ENCODE measurements around the gene PDIA4.
A peak's percentile ranks its signal among the peaks of the same experiment; 100 is the strongest.
"Not testable (repeated sequence)": the region's sequence is repeated elsewhere in the genome, so short reads cannot be mapped to it uniquely, and the experiment has no call there.

PDIA4 gene

GRCh38 chr7:149041350-149041749 lies 13.0 kb upstream of the PDIA4 start:
- H3K27ac ChIP-seq = no peak overlapping the region
- no peak for DNase-seq (ENCODE audit: low read depth, low spot score)

GRCh38 chr7:149038641-149039040 lies 10.3 kb upstream of the PDIA4 start:
- not testable (repeated sequence) for DNase-seq (ENCODE audit: low read depth, low spot score); H3K27ac ChIP-seq

GRCh38 chr7:149036676-149037075 lies 8.4 kb upstream of the PDIA4 start:
- DNase-seq (ENCODE audit: low read depth, low spot score) = no peak
- H3K27ac ChIP-seq = no peak overlapping the region

GRCh38 chr7:149031353-149031910 lies 3.1 kb upstream of the PDIA4 start:
- DNase-seq (ENCODE audit: low read depth, low spot score) = no peak
- H3K27ac ChIP-seq = no peak overlapping the region

GRCh38 chr7:149030439-149030838 lies 2.1 kb upstream of the PDIA4 start:
- not testable (repeated sequence) for DNase-seq (ENCODE audit: low read depth, low spot score); H3K27ac ChIP-seq

GRCh38 chr7:149027611-149028345 lies 527 bp downstream of the PDIA4 start:
- DNase-seq (ENCODE audit: low read depth, low spot score) = no peak
- peak overlapping the region; percentile 75 for H3K27ac ChIP-seq

GRCh38 chr7:149027055-149027454 lies 1.2 kb downstream of the PDIA4 start:
- H3K27ac ChIP-seq = no peak overlapping the region
- no peak for DNase-seq (ENCODE audit: low read depth, low spot score)

- no peak overlapping the region for H3K27ac ChIP-seq
- no peak for DNase-seq (ENCODE audit: low read depth, low spot score)
Measured at GRCh38 chr7:149023662-149024061, 4.6 kb downstream of the PDIA4 start.

- DNase-seq (ENCODE audit: low read depth, low spot score) = no peak
- H3K27ac ChIP-seq = no peak overlapping the region
Measured at GRCh38 chr7:149022756-149023360, 5.4 kb downstream of the PDIA4 start.

GRCh38 chr7:149021725-149022062 lies 6.6 kb downstream of the PDIA4 start:
- no peak overlapping the region for H3K27ac ChIP-seq
- DNase-seq (ENCODE audit: low read depth, low spot score) = no peak

- DNase-seq (ENCODE audit: low read depth, low spot score) = no peak
Measured at GRCh38 chr7:149020483-149020882, 7.8 kb downstream of the PDIA4 start.

GRCh38 chr7:149016876-149017275 lies 11.4 kb downstream of the PDIA4 start:
- no peak overlapping the region for H3K27ac ChIP-seq
- no peak for DNase-seq (ENCODE audit: low read depth, low spot score)

More at GRCh38 chr7:149020483-149020882, 7.8 kb downstream of the PDIA4 start:
- no peak overlapping the region for H3K27ac ChIP-seq

- H3K27ac ChIP-seq = no peak overlapping the region
- DNase-seq (ENCODE audit: low read depth, low spot score) = no peak
Measured at GRCh38 chr7:149014309-149014708, 14.0 kb downstream of the PDIA4 start.

- H3K27ac ChIP-seq = no peak overlapping the region
- no peak for DNase-seq (ENCODE audit: low read depth, low spot score)
Measured at GRCh38 chr7:149013876-149014275, 14.4 kb downstream of the PDIA4 start.

GRCh38 chr7:149012730-149013129 lies 15.6 kb downstream of the PDIA4 start:
- not testable (repeated sequence) for DNase-seq (ENCODE audit: low read depth, low spot score); H3K27ac ChIP-seq

- no peak overlapping the region for H3K27ac ChIP-seq
Measured at GRCh38 chr7:149011491-149011890, 16.8 kb downstream of the PDIA4 start.

GRCh38 chr7:149010451-149010850 lies 17.9 kb downstream of the PDIA4 start:
- H3K27ac ChIP-seq = no peak overlapping the region
- no peak for DNase-seq (ENCODE audit: low read depth, low spot score)

More at GRCh38 chr7:149011491-149011890, 16.8 kb downstream of the PDIA4 start:
- DNase-seq (ENCODE audit: low read depth, low spot score) = no peak

- H3K27ac ChIP-seq = no peak overlapping the region
Measured at GRCh38 chr7:149009527-149009926, 18.8 kb downstream of the PDIA4 start.

GRCh38 chr7:149007611-149008010 lies 20.7 kb downstream of the PDIA4 start:
- no peak for DNase-seq (ENCODE audit: low read depth, low spot score)
- H3K27ac ChIP-seq = no peak overlapping the region

More at GRCh38 chr7:149009527-149009926, 18.8 kb downstream of the PDIA4 start:
- DNase-seq (ENCODE audit: low read depth, low spot score) = no peak

- no peak overlapping the region for H3K27ac ChIP-seq
- no peak for DNase-seq (ENCODE audit: low read depth, low spot score)
Measured at GRCh38 chr7:149007146-149007545, 21.2 kb downstream of the PDIA4 start.

- no peak overlapping the region for H3K27ac ChIP-seq
- no peak for DNase-seq (ENCODE audit: low read depth, low spot score)
Measured at GRCh38 chr7:149006345-149006725, 22.0 kb downstream of the PDIA4 start.
